HG03460 (cell line): Measurements from ENCODE around the gene EEPD1.
A peak's percentile ranks its signal among the peaks of the same experiment; 100 is the strongest.
"Not testable (repeated sequence)": the region's sequence is repeated elsewhere in the genome, so short reads cannot be mapped to it uniquely, and the experiment has no call there.

Source experiments
- ATAC-seq: cut with Tn5 transposase; IDR thresholded peaks from one replicate; pipeline ENCODE4 v1.9.1; 2021; ENCODE audit not compliant: unreplicated experiment

EEPD1 gene

DNA sequence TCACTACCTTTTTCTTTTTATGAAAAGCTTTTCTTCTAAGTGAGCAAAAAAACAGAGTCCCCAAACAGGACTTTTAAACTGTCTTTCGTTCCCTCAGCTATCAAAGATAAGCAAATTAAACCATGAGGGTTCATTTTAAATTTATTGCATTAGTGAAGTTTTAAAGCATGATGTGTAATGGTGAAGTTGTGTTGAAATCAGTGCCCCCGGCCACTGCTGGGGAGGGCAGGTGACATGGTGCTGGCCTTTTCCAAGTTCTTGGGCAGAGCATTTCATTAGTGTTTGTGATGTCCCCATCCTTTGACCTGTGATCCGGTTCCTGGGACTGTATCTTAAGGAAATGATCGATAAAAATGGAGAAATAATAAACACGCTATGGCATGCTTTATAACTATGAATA is 96.0 kb downstream of the EEPD1 start:
- no peak for ATAC-seq

GRCh38 chr7:36253699-36254098 is 100.6 kb downstream of the EEPD1 start:
- ATAC-seq = no peak

DNA sequence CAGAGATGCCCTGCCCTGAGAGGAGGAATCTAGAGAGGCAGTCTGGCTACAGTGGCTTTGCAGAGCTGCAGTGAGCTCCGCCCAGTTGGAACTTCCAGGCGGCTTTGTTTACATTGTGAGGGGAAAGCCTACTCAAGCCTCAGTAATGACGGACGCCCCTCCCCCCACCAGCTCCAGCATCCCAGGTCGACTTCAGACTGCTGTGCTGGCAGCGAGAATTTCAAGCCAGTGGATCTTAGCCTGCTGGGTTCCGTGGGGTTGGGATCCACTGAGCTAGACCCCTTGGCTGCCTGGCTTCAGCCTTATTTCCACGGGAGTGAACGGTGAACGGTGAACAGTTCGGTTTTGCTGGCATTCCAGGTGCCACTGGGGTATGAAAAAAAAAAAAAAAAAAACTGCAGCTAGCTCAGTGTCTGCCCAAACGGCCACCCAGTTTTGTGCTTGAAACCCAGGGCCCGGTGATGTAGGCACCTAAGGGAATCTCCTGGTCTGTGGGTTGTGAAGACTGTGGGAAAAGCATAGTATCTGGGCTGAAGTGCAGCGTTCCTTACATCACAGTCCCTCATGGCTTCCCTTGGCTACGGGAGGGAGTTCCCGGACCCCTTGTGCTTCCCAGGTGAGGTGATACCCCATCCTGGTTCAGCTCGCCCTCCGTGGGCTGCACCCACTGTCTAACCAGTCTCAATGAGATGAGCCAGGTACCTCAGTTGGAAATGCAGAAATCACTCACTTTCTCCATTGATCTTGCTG is 105.6 kb downstream of the EEPD1 start:
- ATAC-seq = not testable (repeated sequence)

GRCh38 chr7:36260481-36260880 is 107.4 kb downstream of the EEPD1 start:
- ATAC-seq = no peak

DNA sequence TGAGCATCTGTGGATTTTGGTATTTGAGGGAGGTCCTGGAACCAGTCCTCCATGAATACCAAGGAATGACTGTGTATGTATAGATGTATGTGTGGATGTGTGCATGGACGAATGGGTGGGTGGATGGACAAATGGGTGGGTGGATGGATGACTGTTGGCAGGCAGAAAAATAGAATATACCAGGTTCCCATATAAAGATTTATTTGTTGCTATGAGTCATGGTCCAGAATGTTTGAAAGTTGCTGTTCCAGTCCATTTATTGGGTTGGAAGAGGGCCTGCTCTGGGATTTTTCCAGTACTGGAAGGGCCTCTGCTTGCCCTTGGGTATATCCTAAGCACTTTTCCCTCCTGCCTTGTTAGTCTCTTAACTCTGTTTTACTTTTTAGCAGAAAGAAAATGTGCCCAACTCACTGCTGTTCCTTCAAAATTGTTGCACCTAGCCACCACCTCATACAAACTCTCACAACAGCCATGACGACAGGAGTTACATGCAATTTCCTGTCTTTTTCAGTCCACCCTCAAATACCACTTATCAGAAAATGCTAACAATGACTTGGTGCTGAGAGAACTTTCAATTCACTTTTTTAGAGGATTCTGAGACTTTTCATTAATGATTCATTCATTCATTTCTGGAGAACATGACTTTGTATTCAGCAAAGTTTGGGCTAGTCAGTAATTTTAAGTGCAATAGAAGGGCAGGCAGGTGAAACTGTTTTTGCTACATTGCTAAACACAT is 108.1 kb downstream of the EEPD1 start:
- peak; percentile 47 for ATAC-seq

DNA sequence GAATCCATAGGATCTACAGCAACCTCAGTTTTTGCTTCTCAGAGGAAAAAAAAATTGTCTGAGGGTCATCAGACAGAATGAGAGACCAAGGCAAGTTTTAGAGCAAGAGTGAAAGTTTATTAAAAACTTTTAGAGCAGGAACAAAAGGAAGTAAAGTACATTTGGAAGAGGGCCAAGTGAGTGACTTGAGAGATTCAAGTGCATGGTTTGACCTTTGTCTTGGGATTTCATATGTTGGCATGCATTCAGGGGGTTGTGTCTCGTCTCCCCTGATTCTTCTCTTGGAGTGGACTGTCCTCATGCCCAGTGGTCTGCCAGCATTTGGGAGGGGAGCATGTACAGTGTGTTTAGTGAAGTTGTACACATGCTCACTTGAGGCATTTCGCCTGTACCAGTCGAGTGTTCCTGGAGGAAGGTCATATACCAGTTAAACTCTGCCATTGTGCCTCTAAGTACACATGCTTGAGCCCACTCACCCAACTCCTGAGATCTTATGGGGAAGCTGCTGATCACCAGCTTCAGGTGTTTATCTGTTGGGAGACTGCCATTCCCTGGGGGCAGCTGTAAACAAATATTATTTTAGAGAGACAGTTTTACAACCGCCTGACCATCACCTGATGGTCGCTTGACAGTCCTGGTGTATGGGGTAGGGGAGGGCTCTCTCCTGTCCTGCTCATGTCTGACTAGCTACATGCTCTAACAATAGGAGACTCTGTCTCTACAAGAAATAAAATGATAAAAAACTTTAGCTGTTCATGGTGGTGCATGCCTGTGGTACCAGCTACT is 109.4 kb downstream of the EEPD1 start:
- ATAC-seq = no peak

- no peak for ATAC-seq
These were observed 110.0 kb downstream of the EEPD1 start for GRCh38 chr7:36263095-36263484.

DNA sequence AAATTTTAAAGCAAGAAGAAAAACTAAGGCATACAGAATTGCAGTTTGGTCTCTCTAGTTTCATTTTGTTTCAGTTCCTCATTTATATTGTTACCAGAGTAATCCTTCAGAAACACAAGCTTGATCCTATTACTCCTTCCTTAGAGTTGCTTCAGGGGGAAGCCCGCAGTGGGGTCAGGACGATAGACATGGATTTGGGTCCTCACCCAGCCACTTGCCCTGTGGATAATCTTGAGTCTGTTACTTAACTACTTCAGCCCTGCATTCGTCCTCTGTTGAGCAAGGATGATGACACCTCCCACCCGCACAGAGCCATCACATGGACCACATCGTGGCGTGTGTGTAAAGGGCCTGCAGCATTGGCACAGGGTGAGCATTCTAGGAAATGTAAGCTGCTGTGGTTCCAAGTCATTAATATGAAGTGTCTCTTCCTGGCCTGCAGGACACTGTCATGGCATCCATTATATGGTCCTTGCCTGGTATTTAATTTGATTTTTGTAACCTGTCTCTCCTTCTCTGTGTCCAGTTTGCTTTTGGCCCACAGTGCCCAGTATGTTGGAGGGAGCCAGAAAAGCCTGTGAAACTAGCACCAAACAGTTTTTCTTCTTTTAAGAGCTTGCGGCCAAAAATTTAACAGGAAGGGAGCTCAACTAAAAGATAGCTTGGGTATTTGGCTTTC is 111.2 kb downstream of the EEPD1 start:
- ATAC-seq = no peak

GRCh38 chr7:36264913-36265516 is 112.0 kb downstream of the EEPD1 start:
- ATAC-seq = no peak

GRCh38 chr7:36265680-36266079 is 112.6 kb downstream of the EEPD1 start:
- no peak for ATAC-seq

DNA sequence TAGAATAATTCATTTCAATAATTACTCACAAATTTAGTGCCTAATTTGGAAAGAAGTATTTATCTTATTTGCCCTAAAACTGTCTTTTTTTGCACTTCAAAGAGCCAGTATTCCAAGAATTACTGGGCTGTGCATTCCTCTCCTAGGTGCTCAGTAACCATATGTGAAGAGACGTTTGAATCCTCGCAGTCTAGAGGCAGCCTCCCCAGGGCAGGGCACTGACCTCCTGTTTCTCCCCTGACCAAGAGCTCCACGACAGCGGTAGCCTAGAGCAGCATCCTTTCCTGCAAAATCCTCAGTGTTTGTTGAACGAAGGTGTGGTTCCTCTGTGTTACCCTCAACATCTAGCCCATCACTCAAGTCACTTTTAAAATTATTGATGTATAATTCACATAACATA is 113.1 kb downstream of the EEPD1 start:
- no peak for ATAC-seq

DNA sequence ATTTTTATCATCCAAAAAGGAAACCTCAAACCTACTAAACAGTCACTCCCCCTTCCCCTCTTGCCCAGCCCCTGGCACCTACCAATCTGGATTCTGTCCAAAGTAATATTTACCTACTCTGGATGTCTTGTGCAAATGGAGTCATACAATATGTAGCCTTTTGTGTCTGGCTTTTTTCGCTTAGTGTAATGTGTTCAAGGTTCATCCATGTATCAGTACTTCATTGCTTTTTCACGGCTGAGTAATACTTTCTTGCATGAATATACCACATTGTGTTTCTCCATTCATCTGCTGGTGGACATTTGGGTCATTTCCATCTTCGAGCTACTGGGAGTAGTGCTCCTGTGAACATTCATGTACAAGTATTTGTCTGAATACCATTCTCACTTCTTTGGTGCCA is 113.6 kb downstream of the EEPD1 start:
- no peak for ATAC-seq

GRCh38 chr7:36272211-36272566 is 119.1 kb downstream of the EEPD1 start:
- ATAC-seq = no peak

GRCh38 chr7:36272567-36273269 is 119.7 kb downstream of the EEPD1 start:
- no peak for ATAC-seq

DNA sequence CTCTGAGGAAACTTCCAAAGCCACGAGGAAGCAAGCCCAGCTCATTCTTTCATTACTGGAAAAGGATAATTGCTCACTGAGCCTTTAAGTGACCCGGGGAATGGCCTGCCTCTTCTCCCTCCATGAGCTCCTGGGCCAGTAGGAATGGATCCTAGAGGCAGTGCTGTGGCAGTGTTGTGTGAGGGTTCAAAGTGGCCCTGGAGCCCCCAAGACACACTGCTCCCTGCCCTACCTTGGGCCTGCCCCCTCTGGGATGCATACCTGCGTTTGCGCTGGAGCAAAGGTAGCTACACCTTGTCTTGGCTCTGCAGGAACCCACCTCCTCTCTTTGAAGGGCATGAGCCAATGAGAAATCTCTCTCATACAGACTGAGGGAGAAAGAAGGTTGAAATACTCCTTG is 120.8 kb downstream of the EEPD1 start:
- ATAC-seq = no peak

- no peak for ATAC-seq
These were observed 122.8 kb downstream of the EEPD1 start for GRCh38 chr7:36275735-36276284.

GRCh38 chr7:36276428-36277248 is 123.6 kb downstream of the EEPD1 start:
- ATAC-seq = no peak

DNA sequence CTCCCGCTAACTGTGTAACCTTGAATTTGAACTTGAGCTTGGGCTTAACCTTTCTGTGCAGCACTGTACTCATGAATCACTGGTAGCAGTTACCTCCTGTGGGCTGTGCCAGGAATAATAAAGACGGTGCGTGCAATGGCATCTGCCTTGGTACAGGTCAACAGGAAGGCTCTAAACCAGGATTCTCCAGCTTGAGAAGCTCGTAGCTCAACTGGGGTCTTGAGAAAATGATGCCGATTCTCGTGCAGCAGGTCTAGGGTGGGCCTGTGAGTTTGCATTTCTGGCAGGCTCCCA is 124.1 kb downstream of the EEPD1 start:
- ATAC-seq = no peak

GRCh38 chr7:36278069-36278619 is 125.1 kb downstream of the EEPD1 start:
- no peak for ATAC-seq
